ENCODE results near the gene KLHDC4. TPM values are rescaled to one million over a fixed set of nuclear protein-coding genes. Genes with fewer than 3 reads are reported as not detected.

Gene KLHDC4
- total and polyA plus RNA-seq, 2 of the 4 experiments (the other 2 are of a cell fraction): 13.6 to 19.0 TPM

- TF ChIP-seq POLR2A (IDR thresholded peaks at IDR 0.05; ENCODE audit: low read depth, low read length): no peak
- TF ChIP-seq ELK1 (IDR thresholded peaks at IDR 0.05; ENCODE audit: borderline replicate concordance, low read depth, low read length): no peak
- TF ChIP-seq RAD21 (IDR thresholded peaks at IDR 0.05; ENCODE audit: low read length): no peak
- TF ChIP-seq FOS (IDR thresholded peaks at IDR 0.05; ENCODE audit: low read depth, low read length): no peak
- no peak for TF ChIP-seq MXI1 (IDR thresholded peaks at IDR 0.05; ENCODE audit: borderline replicate concordance, low read depth, low read length)
- no peak for TF ChIP-seq MAFK (IDR thresholded peaks at IDR 0.05; ENCODE audit: low read depth, low read length)
- no peak for TF ChIP-seq SMC3 (IDR thresholded peaks at IDR 0.05; ENCODE audit: low read depth, low read length)
- TF ChIP-seq, protein P1, sequence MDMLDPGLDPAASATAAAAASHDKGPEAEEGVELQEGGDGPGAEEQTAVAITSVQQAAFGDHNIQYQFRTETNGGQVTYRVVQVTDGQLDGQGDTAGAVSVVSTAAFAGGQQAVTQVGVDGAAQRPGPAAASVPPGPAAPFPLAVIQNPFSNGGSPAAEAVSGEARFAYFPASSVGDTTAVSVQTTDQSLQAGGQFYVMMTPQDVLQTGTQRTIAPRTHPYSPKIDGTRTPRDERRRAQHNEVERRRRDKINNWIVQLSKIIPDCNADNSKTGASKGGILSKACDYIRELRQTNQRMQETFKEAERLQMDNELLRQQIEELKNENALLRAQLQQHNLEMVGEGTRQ (IDR thresholded peaks at IDR 0.05; ENCODE audit: low read depth, low read length): no peak
- TF ChIP-seq CHD1 (IDR thresholded peaks at IDR 0.05; ENCODE audit: low read depth, low read length): no peak
- TF ChIP-seq BHLHE40 (IDR thresholded peaks at IDR 0.05; ENCODE audit: low read depth, low read length): no peak
- TF ChIP-seq NFE2L2 (IDR thresholded peaks at IDR 0.05; ENCODE audit: low read depth, low read length): no peak
- TF ChIP-seq RCOR1 (IDR thresholded peaks at IDR 0.05; ENCODE audit: insufficient replicate concordance, low read length): no peak
- TF ChIP-seq, protein P2, sequence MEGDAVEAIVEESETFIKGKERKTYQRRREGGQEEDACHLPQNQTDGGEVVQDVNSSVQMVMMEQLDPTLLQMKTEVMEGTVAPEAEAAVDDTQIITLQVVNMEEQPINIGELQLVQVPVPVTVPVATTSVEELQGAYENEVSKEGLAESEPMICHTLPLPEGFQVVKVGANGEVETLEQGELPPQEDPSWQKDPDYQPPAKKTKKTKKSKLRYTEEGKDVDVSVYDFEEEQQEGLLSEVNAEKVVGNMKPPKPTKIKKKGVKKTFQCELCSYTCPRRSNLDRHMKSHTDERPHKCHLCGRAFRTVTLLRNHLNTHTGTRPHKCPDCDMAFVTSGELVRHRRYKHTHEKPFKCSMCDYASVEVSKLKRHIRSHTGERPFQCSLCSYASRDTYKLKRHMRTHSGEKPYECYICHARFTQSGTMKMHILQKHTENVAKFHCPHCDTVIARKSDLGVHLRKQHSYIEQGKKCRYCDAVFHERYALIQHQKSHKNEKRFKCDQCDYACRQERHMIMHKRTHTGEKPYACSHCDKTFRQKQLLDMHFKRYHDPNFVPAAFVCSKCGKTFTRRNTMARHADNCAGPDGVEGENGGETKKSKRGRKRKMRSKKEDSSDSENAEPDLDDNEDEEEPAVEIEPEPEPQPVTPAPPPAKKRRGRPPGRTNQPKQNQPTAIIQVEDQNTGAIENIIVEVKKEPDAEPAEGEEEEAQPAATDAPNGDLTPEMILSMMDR (conservative IDR thresholded peaks at IDR 0.05; ENCODE audit: low read depth, low read length): no peak
- TF ChIP-seq RFX5 (IDR thresholded peaks at IDR 0.05; ENCODE audit: low read depth, low read length): no peak
- H3K4me3 ChIP-seq (ENCODE audit: insufficient read depth, low read depth, low read length): no peak overlapping the region
- ChIA-PET CTCF (no interaction called here), POLR2A (ENCODE audit: unreplicated experiment) (no interaction called here)
- no peak overlapping the region for H2AK9ac ChIP-seq (replicated peaks; ENCODE audit: low read depth, low read length, poor library complexity)
- no peak overlapping the region for H4K8ac ChIP-seq (ENCODE audit: low read depth in 2 of 2, low read length in 2 of 2)
- no peak overlapping the region for H2BK15ac ChIP-seq (ENCODE audit: low read depth, low read length)
- H3K27me3 ChIP-seq (ENCODE audit: control insufficient read depth, insufficient read depth, low read length): no peaks in the 10 kb centered on the region
- H3K9ac ChIP-seq (ENCODE audit: low read depth, low read length): no peak overlapping the region
- H2AFZ ChIP-seq (replicated peaks; ENCODE audit: low read length, poor library complexity): no peak overlapping the region
- BruUV-seq (replicated peaks): no TSS peak
- no peak overlapping the region for H3K23ac ChIP-seq (ENCODE audit: low read depth, low read length)
- in situ Hi-C loops (cut with MboI; ENCODE audit: low sequenced_read_pairs): no loop called here
- H3K18ac ChIP-seq (ENCODE audit: low read depth, low read length): no peak overlapping the region
- dilution Hi-C loops (cut with HindIII; ENCODE audit: low sequenced_read_pairs, unreplicated experiment): no loop called here
- no peaks in the 10 kb centered on the region for H3K79me1 ChIP-seq (ENCODE audit: low read depth in 1 of 2, low read length in 2 of 2)
- ATAC-seq (ENCODE audit: low read depth): no peak
- peaks cover 3% of the 10 kb centered on the region for H4K20me1 ChIP-seq (ENCODE audit: insufficient read depth, low read length)
- H3K4me2 ChIP-seq (ENCODE audit: low read depth, low read length): no peak overlapping the region
- H3K14ac ChIP-seq (replicated peaks; ENCODE audit: low read depth, low read length): no peak overlapping the region
- WGBS, 2 experiments (ENCODE audit: extremely low coverage in 2 of 2, insufficient read length in 1 of 2): 91% methylated on average over 10 of the region's 19 CpGs; no CpG with 5 or more reads in 1 of the 2 experiments
- H4K5ac ChIP-seq (ENCODE audit: low read depth, low read length): no peak overlapping the region
- no peak overlapping the region for H2BK120ac ChIP-seq (ENCODE audit: low read depth, low read length)
- no peak overlapping the region for H2BK20ac ChIP-seq (ENCODE audit: low read depth, low read length)
- H3K36me3 ChIP-seq (ENCODE audit: control insufficient read depth, insufficient read depth, low read length): peaks cover 11% of the 10 kb centered on the region
- DNase-seq: no peak
- H3K9me1 ChIP-seq (ENCODE audit: insufficient read depth, low read length): no peaks in the 10 kb centered on the region
- no peak overlapping the region for H3K56ac ChIP-seq (ENCODE audit: extremely low read depth, insufficient read depth, low read length)
- H3K27ac ChIP-seq (ENCODE audit: insufficient read depth, low read length): no peak overlapping the region
- no peak overlapping the region for H2AK5ac ChIP-seq (ENCODE audit: low read depth, low read length)
- H3K4me1 ChIP-seq (ENCODE audit: control insufficient read depth, insufficient read depth, low read length): no peaks in the 10 kb centered on the region
- H3K9me3 ChIP-seq (ENCODE audit: control insufficient read depth, insufficient read depth, low read length): no peaks in the 10 kb centered on the region
- intact Hi-C loops (cut with micrococcal nuclease): no loop called here
- no peak overlapping the region for H4K91ac ChIP-seq (ENCODE audit: insufficient read depth, low read depth, low read length)
- no peak overlapping the region for H2BK5ac ChIP-seq (ENCODE audit: low read depth, low read length, poor library complexity, severe bottlenecking)
- H3K4ac ChIP-seq (ENCODE audit: low read depth, low read length): no peak overlapping the region
These were observed 65.2 kb downstream of the KLHDC4 start for GRCh38 chr16:87700406-87701077.

Measured in IMR-90 (cell line).